Mucosa of gallbladder (tissue), 1 donor: Measurements from ENCODE around the gene TSC22D3. TPM values are rescaled to one million over a fixed set of nuclear protein-coding genes. Genes with fewer than 3 reads are reported as not detected.
"Not testable (repeated sequence)": the region's sequence is repeated elsewhere in the genome, so short reads cannot be mapped to it uniquely, and the experiment has no call there.

Source experiments
- DNase-seq: peaks from one replicate; pipeline ENCODE4 v3.0.0-alpha.2; 2020; ENCODE audit warnings: low spot score
- total RNA-seq: library from RNA; stranded (reverse); gene quantifications from one replicate; pipeline ENCODE4 v1.2.1, GENCODE V29; 2021
- donor health status: DM: no; HTN: no; CAD: no.

The TSC22D3 gene
- total RNA-seq, 1 donor from 2014 or later: 218 TPM

- peak; percentile 55 for DNase-seq
These were observed 92.3 kb downstream of the TSC22D3 start for GRCh38 chrX:107683124-107683895.

GRCh38 chrX:107682256-107682655 lies 93.3 kb downstream of the TSC22D3 start:
- DNase-seq: no peak

GRCh38 chrX:107678957-107679740 lies 96.4 kb downstream of the TSC22D3 start:
- peak; percentile 68 for DNase-seq

GRCh38 chrX:107677909-107678308 lies 97.7 kb downstream of the TSC22D3 start:
- DNase-seq: no peak

- no peak for DNase-seq
These were observed 98.1 kb downstream of the TSC22D3 start for GRCh38 chrX:107677501-107677901.

- peak; percentile 85 for DNase-seq
These were observed 98.8 kb downstream of the TSC22D3 start for GRCh38 chrX:107676559-107677378.

GRCh38 chrX:107675823-107676555 lies 99.6 kb downstream of the TSC22D3 start:
- DNase-seq: no peak

GRCh38 chrX:107675365-107675654 lies 100.3 kb downstream of the TSC22D3 start:
- no peak for DNase-seq

GRCh38 chrX:107674480-107675364 lies 100.9 kb downstream of the TSC22D3 start:
- peak; percentile 57 for DNase-seq

- peak; percentile 83 for DNase-seq
These were observed 101.6 kb downstream of the TSC22D3 start for GRCh38 chrX:107673933-107674479.

- no peak for DNase-seq
These were observed 102.2 kb downstream of the TSC22D3 start for GRCh38 chrX:107673431-107673830.

GRCh38 chrX:107672955-107673378 lies 102.6 kb downstream of the TSC22D3 start:
- DNase-seq: peak; percentile 82

- DNase-seq: not testable (repeated sequence)
These were observed 104.3 kb downstream of the TSC22D3 start for GRCh38 chrX:107671256-107671655.

GRCh38 chrX:107669885-107670628 lies 105.5 kb downstream of the TSC22D3 start:
- DNase-seq: no peak

- no peak for DNase-seq
These were observed 106.3 kb downstream of the TSC22D3 start for GRCh38 chrX:107669261-107669660.

GRCh38 chrX:107668710-107669109 lies 106.9 kb downstream of the TSC22D3 start:
- DNase-seq: not testable (repeated sequence)

- no peak for DNase-seq
These were observed 108.2 kb downstream of the TSC22D3 start for GRCh38 chrX:107667426-107667825.

- no peak for DNase-seq
These were observed 108.7 kb downstream of the TSC22D3 start for GRCh38 chrX:107666931-107667330.
